Mesenchymal stem cell (in vitro differentiated cells and primary cell): ENCODE data around the gene NELFB.
A peak's percentile ranks its signal among the peaks of the same experiment; 100 is the strongest.

ENCODE experiments used
- DNase-seq: peaks from one replicate; pipeline ENCODE4 v3.0.0-alpha.2; 2013
- H2AFZ ChIP-seq: one replicate; pipeline ENCODE4 v1.6.1; 2013; ENCODE audit warnings: low read depth, mild to moderate bottlenecking, control low read depth, inconsistent platforms, low read length, moderate library complexity
- H2AK5ac ChIP-seq: 2 replicates; pipeline ENCODE4 v1.6.1; 2013; ENCODE audit warnings: low read length, moderate library complexity, mild to moderate bottlenecking, inconsistent platforms; ENCODE audit not compliant: severe bottlenecking
- H2BK120ac ChIP-seq: one replicate; pipeline ENCODE4 v1.6.1; 2013; ENCODE audit warnings: low read depth, mild to moderate bottlenecking, inconsistent platforms, low read length, moderate library complexity
- H2BK12ac ChIP-seq, 2 experiments: one replicate each; pipeline ENCODE4 v1.6.1; 2013; ENCODE audit warnings: inconsistent platforms in 2 of 2, low read length in 2 of 2, mild to moderate bottlenecking in 2 of 2, moderate library complexity in 2 of 2, control low read depth in 1 of 2
- H2BK15ac ChIP-seq: one replicate; pipeline ENCODE4 v1.6.1; 2013; ENCODE audit warnings: mild to moderate bottlenecking, low read depth, inconsistent platforms; ENCODE audit not compliant: poor library complexity, severe bottlenecking
- H2BK5ac ChIP-seq: 2 replicates; pipeline ENCODE4 v1.6.1; 2013; ENCODE audit warnings: low read depth, mild to moderate bottlenecking, low read length, control low read depth, inconsistent platforms; ENCODE audit not compliant: poor library complexity, severe bottlenecking
- H3K14ac ChIP-seq, 2 experiments: one replicate each; pipeline ENCODE4 v1.6.1; 2013; ENCODE audit warnings: inconsistent platforms in 2 of 2, low read length in 2 of 2, control low read depth in 1 of 2, mild to moderate bottlenecking in 1 of 2, moderate library complexity in 1 of 2
- H3K18ac ChIP-seq, 2 experiments: one replicate each; pipeline ENCODE4 v1.6.1; 2013; ENCODE audit warnings: inconsistent platforms in 2 of 2, low read length in 2 of 2, control low read depth in 1 of 2, low read depth in 1 of 2, mild to moderate bottlenecking in 1 of 2
- H3K23ac ChIP-seq, 2 experiments: one replicate each; pipeline ENCODE4 v1.6.1; 2013; ENCODE audit warnings: inconsistent platforms in 2 of 2, low read length in 2 of 2, mild to moderate bottlenecking in 2 of 2, moderate library complexity in 2 of 2, control low read depth in 1 of 2
- H3K27ac ChIP-seq: 2 replicates; pipeline ENCODE4 v1.5.1; 2013; ENCODE audit warnings: mild to moderate bottlenecking, moderate library complexity, low read length, control low read depth, inconsistent platforms; ENCODE audit not compliant: poor library complexity, severe bottlenecking
- H3K27me3 ChIP-seq, 2 experiments: 2 replicates each; pipeline versions ENCODE4 v1.6.1 to v1.7.0; 2013; ENCODE audit warnings: low read length in 2 of 2, mild to moderate bottlenecking in 2 of 2, moderate library complexity in 2 of 2, control low read depth in 1 of 2, inconsistent platforms in 1 of 2; ENCODE audit not compliant: control insufficient read depth in 1 of 2, insufficient read depth in 1 of 2
- H3K36me3 ChIP-seq, 2 experiments: 2 replicates each; pipeline versions ENCODE4 v1.6.1 to v1.7.0; 2013; ENCODE audit warnings: low read length in 2 of 2, control low read depth in 1 of 2, inconsistent platforms in 1 of 2, low read depth in 1 of 2, mild to moderate bottlenecking in 1 of 2; ENCODE audit not compliant: insufficient read depth in 2 of 2, control insufficient read depth in 1 of 2
- H3K4ac ChIP-seq, 2 experiments: one replicate each; pipeline ENCODE4 v1.6.1; 2013; ENCODE audit warnings: inconsistent platforms in 2 of 2, low read length in 2 of 2, mild to moderate bottlenecking in 2 of 2, moderate library complexity in 2 of 2, control low read depth in 1 of 2, low read depth in 1 of 2
- H3K4me1 ChIP-seq: 2 replicates; pipeline ENCODE4 v1.6.1; 2013; ENCODE audit warnings: low read depth, low read length, control low read depth; ENCODE audit not compliant: control insufficient read depth, insufficient read depth
- H3K4me2 ChIP-seq: 2 replicates; pipeline ENCODE4 v1.6.1; 2013; ENCODE audit warnings: low read length, mild to moderate bottlenecking, inconsistent platforms; ENCODE audit not compliant: poor library complexity, severe bottlenecking
- H3K4me3 ChIP-seq, 2 experiments: 2 replicates each; pipeline versions ENCODE4 v1.5.1 to v1.7.0; 2013; ENCODE audit warnings: low read length in 2 of 2, mild to moderate bottlenecking in 2 of 2, control low read depth in 1 of 2, low read depth in 1 of 2; ENCODE audit not compliant: insufficient read depth in 1 of 2
- H3K79me1 ChIP-seq: replicated peaks from 2 replicates; pipeline ENCODE4 v1.6.1; 2013; ENCODE audit warnings: mild to moderate bottlenecking, control low read depth, low read length, inconsistent platforms; ENCODE audit not compliant: poor library complexity, severe bottlenecking
- H3K9ac ChIP-seq: 2 replicates; pipeline ENCODE4 v1.7.0; 2013; ENCODE audit warnings: mild to moderate bottlenecking, low read length, moderate library complexity
- H3K9me3 ChIP-seq: 2 replicates; pipeline ENCODE4 v1.7.0; 2013; ENCODE audit warnings: mild to moderate bottlenecking, low read length; ENCODE audit not compliant: control insufficient read depth
- H4K8ac ChIP-seq: one replicate; pipeline ENCODE4 v1.6.1; 2013; ENCODE audit warnings: inconsistent platforms, mild to moderate bottlenecking, low read length, moderate library complexity
- H4K91ac ChIP-seq: one replicate; pipeline ENCODE4 v1.6.1; 2013; ENCODE audit warnings: mild to moderate bottlenecking, low read length, inconsistent platforms
- WGBS: methylation state at CpG from one replicate; pipeline ENCODE4 v1.1.7; 2013; ENCODE audit warnings: mixed read lengths; 5-methylcytosine and 5-hydroxymethylcytosine counted together

NELFB gene

GRCh38 chr9:137276473-137277328, 21.6 kb downstream of the NELFB start:
- peak overlapping the region in 1 of 2 experiments; percentile 70 for H3K4me3 ChIP-seq
- H3K36me3 ChIP-seq, result peaks cover 19 to 68% of the 10 kb centered on the region in 2 experiments
- peak; percentile 81 for DNase-seq
- H4K8ac ChIP-seq, result peak overlapping the region; percentile 94
- H3K79me1 ChIP-seq, result peaks cover 42% of the 10 kb centered on the region
- H3K4ac ChIP-seq, result peak overlapping the region; percentile 85 to 97
- peak overlapping the region; percentile 100 for H2BK15ac ChIP-seq
- H3K18ac ChIP-seq, result peak overlapping the region; percentile 88 to 98
- H3K4me2 ChIP-seq, result peak overlapping the region; percentile 80
- no peak overlapping the region for H2BK5ac ChIP-seq
- H3K9me3 ChIP-seq, result no peaks in the 10 kb centered on the region
- H3K4me1 ChIP-seq, result peaks cover 65% of the 10 kb centered on the region
- peak overlapping the region; percentile 99 for H4K91ac ChIP-seq
- H2BK12ac ChIP-seq, result peak overlapping the region; percentile 95 to 97
- H2AK5ac ChIP-seq, result peak overlapping the region; percentile 55
- peak overlapping the region; percentile 84 for H3K27ac ChIP-seq
- peak overlapping the region in 1 of 2 experiments; percentile 47 for H3K14ac ChIP-seq
- peaks cover 0 to 37% of the 10 kb centered on the region in 2 experiments for H3K27me3 ChIP-seq
- no peak overlapping the region for H3K23ac ChIP-seq
- WGBS, result 49% methylated on average over 28 of the region's 30 CpGs
- peak overlapping the region; percentile 98 for H2BK120ac ChIP-seq
- H2AFZ ChIP-seq, result no peak overlapping the region
- peak overlapping the region; percentile 41 for H3K9ac ChIP-seq

DNA sequence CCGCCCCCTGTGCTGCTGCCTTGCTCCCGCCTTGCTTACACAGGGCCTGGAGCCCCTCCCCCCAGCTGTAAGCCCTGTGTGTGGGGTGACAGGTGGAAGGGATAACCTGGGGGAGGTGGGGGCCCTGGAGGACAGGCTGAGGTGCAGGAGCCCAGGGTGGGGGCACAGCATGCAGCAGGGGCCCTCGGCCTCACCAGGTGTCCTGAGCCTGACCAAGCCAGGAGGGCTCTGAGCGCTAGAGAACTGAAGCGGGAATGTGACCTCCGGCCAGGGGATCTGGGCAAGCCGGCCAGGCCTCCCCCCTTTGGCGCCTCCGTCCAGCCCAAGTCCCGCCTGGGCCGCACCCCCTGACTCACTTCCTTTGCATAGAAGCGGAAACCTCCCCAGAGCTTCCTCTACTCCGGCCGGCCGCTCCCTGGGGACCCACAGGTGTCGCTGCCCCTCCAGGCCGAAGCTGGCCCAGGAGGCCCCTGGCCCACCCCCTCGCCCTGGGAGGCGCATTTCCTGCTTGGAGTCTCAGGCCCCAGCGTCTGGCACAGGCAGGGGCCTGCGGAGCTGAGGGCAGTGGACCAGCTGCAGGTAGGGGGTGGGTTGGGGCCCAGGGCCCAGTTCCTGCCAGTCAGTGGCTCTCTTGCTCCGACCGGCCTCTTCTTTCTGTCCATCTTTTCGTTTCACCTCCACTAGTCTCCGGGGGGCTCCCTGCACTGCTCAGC, 22.4 kb downstream of the NELFB start, which contains the start of gene TOR4A:
Gene TOR4A, plus strand, starts transcription at position 398 of the 713 bp plus-strand sequence. CDS start 964 bp downstream, outside the sequence.
- Histone ChIP-seq H3K9me3 (no peaks in the 10 kb centered on the region), H3K4me3 (peak within 1 kb of the TSS; percentile 63 to 70), H3K4ac (peak within 1 kb of the TSS; percentile 95 to 97), H2AFZ (no peak within 1 kb of the TSS), H2BK15ac (peak within 1 kb of the TSS; percentile 100), H3K4me1 (peaks cover 70% of the 10 kb centered on the region), H3K27ac (peak within 1 kb of the TSS; percentile 84), H4K91ac (peak within 1 kb of the TSS; percentile 99), H2BK5ac (peak within 1 kb of the TSS; percentile 37), H3K14ac (peak within 1 kb of the TSS in 1 of 2 experiments; percentile 90), H3K18ac (peak within 1 kb of the TSS; percentile 88 to 98), H4K8ac (peak within 1 kb of the TSS; percentile 94), H3K27me3 (peaks cover 0 to 41% of the 10 kb centered on the region in 2 experiments), H3K23ac (peak within 1 kb of the TSS; percentile 51 to 82), H2BK120ac (peak within 1 kb of the TSS; percentile 98), H2BK12ac (peak within 1 kb of the TSS; percentile 95 to 97), H3K9ac (peak within 1 kb of the TSS; percentile 41), H3K79me1 (peaks cover 39% of the 10 kb centered on the region), H2AK5ac (peak within 1 kb of the TSS; percentile 55), H3K4me2 (peak within 1 kb of the TSS; percentile 80), H3K36me3 (peaks cover 12 to 62% of the 10 kb centered on the region in 2 experiments)
- WGBS, result under 1% methylated on average over 22 of the region's 25 CpGs
- DNase-seq, result peak; percentile 93

DNA sequence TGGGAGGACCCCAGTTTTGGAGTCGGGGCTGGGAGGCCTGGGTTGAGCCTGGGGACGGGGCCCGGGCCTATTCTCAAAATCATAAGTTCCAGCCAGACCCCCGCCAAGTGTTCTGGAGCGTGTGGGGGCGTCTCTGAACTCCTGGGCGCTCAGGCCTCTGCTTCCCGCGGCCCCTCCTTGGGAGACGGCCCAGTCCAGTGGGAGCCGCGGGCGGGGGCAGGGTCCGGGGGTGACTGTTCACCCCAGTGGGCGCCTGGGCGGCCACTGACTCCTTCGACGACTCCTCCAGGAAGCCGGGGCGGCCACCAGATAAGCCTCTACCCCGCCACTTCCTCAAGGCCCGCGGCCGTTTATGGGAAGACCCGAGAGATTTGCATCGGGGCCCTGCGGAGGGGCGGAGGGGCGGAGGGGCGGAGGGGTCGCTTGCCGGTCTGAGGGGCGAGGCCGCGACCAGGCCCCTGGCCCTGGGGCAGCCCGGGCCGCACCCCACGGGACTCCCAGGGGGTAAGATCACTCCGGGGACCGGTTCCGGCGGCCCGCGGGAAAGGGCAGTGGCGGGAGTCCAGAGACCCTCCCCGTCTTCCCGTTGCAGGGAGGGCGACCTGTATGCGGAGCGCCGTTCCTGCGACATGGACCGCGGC, 23.1 kb downstream of the NELFB start:
- peak overlapping the region; percentile 93 for H4K8ac ChIP-seq
- peak overlapping the region; percentile 96 for H2BK120ac ChIP-seq
- peak overlapping the region; percentile 80 for H3K4me2 ChIP-seq
- H3K27me3 ChIP-seq, result peaks cover 0 to 44% of the 10 kb centered on the region in 2 experiments
- peak overlapping the region in 1 of 2 experiments; percentile 51 for H3K23ac ChIP-seq
- peak overlapping the region; percentile 84 for H3K27ac ChIP-seq
- peak overlapping the region; percentile 95 for H4K91ac ChIP-seq
- no peak overlapping the region for H2AK5ac ChIP-seq
- H3K18ac ChIP-seq, result peak overlapping the region; percentile 88 to 96
- H2BK15ac ChIP-seq, result peak overlapping the region; percentile 92
- H3K4ac ChIP-seq, result peak overlapping the region; percentile 82 to 95
- H3K79me1 ChIP-seq, result peaks cover 39% of the 10 kb centered on the region
- no peak for DNase-seq
- peak overlapping the region; percentile 69 to 92 for H2BK12ac ChIP-seq
- H3K9ac ChIP-seq, result no peak overlapping the region
- H3K14ac ChIP-seq, result peak overlapping the region in 1 of 2 experiments; percentile 90
- peak overlapping the region; percentile 63 to 70 for H3K4me3 ChIP-seq
- peaks cover 6 to 55% of the 10 kb centered on the region in 2 experiments for H3K36me3 ChIP-seq
- H3K9me3 ChIP-seq, result no peaks in the 10 kb centered on the region
- peak overlapping the region; percentile 37 for H2BK5ac ChIP-seq
- no peak overlapping the region for H2AFZ ChIP-seq
- WGBS, result 4% methylated on average over 36 of the region's 54 CpGs
- H3K4me1 ChIP-seq, result peaks cover 71% of the 10 kb centered on the region
